HG03521 (cell line): ENCODE results near the gene ADPRHL1.

Experiments
- ATAC-seq: cut with Tn5 transposase; IDR thresholded peaks from one replicate; pipeline ENCODE4 v1.9.1; 2021; ENCODE audit warnings: mild to moderate bottlenecking, moderate library complexity; ENCODE audit not compliant: unreplicated experiment

Gene ADPRHL1

DNA sequence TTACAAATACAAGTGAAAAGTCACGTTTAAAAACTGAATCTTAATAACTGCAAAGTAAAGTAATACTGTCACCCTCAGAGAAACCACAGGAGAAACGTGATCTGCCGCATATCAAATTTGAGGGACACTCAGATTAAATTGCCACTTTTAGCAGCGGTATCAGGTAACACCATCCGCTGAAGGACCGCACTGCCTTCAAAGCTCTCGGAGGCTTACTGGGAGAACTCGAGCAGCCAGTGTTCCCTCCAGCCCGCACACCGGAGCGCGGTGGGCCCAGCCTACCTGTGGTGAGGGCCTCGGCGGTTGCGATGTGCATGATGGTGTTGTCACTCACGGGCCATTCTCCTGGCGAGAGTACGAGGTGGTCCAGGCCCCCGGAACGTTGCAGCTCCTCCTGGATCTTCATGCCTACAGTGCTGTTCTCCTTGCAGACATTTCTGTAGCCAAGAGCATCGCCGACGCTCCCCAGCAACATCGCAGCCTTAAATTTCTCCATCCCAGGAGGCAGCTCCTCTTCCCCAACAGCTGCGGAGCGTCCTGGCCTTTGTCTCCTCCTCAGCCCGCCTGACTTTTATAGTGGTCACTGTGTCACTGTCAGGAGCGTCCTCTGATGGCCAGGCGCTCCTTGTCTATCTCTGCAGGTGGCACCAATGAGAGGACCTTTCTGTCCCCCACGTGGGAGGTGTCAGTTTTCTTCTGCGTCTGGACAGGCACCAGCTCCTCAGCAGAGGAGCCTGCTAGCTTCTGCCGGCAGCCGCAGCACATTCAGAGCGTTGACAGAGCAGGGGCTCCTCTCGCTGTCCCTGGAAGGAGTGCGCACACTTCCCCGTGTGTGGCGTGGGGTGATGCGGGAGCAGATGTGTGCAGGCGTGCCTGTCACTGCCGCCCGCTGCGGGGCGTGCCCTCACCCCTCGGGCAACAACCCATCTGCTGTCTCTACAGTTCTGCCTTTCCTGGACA lies at the start of gene ADPRHL1:
ADPRHL1 (minus strand) TSS at position 547 of the 960 bp plus-strand sequence; CDS start at position 496, 51 bp downstream.
- ATAC-seq, result no peak

DNA sequence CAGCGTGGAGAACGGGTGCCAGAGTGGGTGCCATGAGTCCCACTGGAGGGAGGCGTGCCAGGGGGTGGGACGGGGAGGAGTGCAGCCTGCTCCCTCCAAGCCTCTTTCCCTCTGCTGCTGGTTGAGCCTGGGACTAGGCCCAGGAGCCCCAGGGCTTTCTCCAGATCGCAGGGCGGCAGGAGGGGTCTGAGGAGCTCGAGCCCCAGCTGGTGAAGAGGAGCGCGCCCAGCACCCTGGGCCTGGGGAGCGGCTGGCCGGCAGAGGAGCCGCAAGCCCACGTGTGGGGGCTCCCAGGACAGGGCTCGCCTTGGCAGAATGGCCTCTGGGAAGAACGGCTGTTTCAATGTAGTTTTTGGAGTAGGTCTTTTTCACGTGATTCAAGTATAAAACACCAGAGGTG lies 49.4 kb upstream of the ADPRHL1 start:
- no peak for ATAC-seq

DNA sequence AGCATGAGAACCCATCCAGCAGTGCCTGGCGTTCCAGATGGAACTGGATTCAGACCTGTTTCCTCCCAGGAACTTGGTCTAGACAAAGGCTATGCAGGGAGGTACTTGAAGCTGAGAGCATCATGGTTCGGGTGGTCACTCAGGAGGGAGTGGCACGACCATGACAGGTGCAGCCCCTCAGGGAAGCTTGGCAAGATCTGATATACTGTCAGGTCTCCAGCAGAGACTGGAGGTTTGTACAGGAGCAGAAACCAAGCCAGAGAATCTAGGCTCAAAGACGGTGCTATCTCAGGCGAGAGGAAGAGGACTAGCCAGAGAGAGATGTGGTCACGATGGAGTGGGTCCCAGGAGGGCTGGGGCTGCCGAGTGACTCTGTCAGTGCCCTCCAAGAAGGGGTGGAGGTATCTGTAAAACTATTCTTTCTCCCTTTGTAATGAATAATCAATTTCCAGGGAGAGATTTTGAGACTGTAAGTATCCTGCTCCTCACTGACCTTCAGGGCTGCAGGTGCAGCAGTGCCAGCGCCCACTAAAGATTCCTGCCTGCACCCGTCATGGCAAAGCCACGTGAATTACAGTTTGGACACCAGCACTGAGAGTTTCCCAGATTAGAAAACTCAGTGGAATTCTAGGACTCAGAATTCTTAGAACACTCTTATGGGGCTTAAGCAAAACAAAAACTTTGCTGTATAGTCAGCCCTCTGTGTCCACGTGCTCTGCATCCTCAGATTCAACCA lies 47.4 kb upstream of the ADPRHL1 start:
- ATAC-seq, result no peak

DNA sequence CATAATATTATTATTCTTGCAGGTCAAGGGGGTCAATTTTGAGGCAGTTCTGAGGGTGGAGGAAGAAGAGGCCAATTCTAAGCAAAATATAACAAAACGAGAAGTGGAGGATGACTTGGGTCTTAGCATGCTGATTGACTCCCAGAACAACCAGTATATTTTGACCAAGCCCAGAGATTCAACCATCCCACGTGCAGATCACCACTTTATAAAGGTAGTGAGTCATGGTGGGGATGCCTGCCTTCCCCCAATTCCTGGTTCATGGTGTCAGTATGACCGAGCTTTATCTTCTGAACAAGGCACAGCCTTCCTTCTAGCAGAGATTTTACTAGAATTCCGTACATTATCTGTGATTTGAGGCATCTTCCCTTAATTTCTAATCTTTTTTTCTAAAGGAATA lies 46.6 kb upstream of the ADPRHL1 start:
- no peak for ATAC-seq

DNA sequence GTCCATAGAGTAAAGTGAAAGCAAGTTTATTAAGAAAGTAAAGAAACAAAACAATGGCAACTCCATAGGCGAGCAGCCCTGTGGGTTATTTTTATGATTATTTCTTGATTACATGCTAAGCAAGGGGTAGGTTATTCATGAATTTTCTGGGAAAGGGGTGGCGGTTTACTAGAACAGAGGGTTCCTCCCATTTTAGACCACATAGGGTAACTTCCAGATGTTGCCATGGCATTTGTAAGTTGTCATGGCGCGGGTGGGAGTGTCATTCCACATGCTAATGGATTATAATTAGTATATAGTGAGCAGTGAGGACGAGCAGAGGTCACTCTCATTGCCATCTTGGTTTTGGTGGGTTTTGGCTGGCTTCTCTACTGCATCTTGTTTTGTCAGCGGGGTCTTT lies 45.6 kb upstream of the ADPRHL1 start:
- ATAC-seq, result no peak

GRCh38 chr13:113497217-113497616 lies 43.9 kb upstream of the ADPRHL1 start:
- ATAC-seq, result no peak

GRCh38 chr13:113495494-113496210 lies 42.4 kb upstream of the ADPRHL1 start:
- ATAC-seq, result no peak

- ATAC-seq, result no peak
These were observed 40.1 kb upstream of the ADPRHL1 start for GRCh38 chr13:113493315-113493951.

DNA sequence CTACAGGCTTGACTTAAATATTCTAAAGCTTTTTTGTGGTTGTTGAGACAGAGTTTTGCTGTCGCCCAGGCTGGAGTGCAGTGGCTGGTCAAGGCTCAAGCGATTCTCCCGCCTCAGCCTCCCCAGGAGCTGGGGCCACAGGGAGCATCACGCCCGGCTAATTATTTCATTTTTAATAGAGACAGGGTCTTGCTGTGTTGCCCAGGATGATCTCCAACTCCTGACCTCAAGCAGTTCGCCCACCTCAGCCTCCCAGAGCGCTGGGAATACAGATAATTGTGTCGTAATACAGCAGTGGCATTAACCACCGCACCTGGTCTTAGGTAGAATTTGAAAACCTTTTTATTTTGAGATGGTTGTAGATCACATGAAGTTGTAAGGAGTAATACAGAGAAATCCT lies 38.7 kb upstream of the ADPRHL1 start:
- ATAC-seq, result no peak

- no peak for ATAC-seq
These were observed 38.2 kb upstream of the ADPRHL1 start for GRCh38 chr13:113491418-113491883.

- ATAC-seq, result peak; percentile 78
These were observed 37.5 kb upstream of the ADPRHL1 start, which contains the start of gene DCUN1D2 for GRCh38 chr13:113490496-113491417. Gene DCUN1D2 (minus strand): TSS chr13:113490711. CDS start chr13:113490669, 42 bp downstream.

DNA sequence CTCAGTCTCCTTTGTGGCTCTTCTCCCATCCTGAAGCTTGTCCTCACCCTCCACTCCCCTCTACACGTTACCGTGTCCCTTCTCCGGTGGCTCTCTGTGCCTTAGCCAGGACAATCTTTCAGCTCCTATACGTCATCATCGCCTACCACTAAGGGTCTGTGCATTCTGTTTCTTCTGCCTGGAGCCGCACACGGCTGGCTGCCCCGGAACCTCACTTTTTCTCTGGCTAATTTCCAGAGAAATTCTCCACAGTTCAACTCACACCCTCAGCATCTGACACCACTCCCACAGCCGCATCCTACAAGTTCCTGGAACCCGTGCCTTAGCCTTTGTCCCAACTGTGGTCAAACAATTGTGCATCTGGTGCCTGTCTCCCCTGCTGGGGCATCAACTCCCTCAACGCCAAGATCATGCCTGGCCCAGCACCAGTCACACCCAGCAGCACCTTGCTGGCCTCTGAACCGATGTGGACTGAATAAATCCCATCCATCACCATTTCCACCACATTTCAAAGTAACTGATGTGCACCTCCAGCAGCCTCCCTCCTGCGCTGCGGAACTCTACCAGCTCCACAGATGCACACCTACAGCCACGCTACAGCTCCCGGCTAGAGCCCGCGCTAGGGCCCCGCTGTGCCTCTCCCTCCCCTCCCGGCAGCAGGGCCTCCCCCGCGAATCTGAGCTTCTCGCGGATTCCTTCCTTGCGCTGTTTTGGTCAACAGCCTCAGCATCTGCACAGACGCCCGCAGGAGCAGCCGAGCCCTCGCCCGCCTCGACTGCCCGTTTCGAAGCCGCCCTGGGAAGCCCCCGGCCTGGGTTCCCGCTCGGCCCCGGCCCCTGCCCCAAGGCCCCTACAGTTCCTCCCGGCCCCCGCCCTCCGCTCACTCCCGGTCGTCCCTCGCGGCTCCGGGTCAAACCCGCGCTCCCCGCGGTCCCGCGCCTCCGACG lies 36.5 kb upstream of the ADPRHL1 start:
- ATAC-seq, result peak; percentile 21

GRCh38 chr13:113489171-113489548 lies 35.9 kb upstream of the ADPRHL1 start:
- ATAC-seq, result no peak

DNA sequence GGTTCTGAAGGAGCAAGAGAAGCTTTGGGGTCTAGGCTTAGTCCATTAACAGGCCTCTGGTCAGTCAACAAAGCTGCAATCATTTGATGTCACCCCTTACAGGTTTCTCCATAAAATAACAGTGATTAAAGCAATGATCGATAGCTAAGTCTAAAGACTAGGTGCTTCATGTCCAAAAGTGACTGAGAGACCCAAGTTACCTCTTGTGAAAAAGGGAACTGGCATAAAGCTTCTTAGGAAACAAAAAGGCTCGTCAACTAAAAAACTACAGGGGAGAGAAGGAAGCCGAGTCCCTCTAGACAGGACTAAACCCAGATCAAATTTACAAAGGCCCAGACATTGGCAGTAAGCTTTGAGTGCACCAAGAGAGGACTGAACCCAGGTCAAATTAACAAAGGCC lies 35.0 kb upstream of the ADPRHL1 start:
- no peak for ATAC-seq

GRCh38 chr13:113486698-113487097 lies 33.4 kb upstream of the ADPRHL1 start:
- ATAC-seq, result no peak

GRCh38 chr13:113485545-113485944 lies 32.3 kb upstream of the ADPRHL1 start:
- ATAC-seq, result no peak

DNA sequence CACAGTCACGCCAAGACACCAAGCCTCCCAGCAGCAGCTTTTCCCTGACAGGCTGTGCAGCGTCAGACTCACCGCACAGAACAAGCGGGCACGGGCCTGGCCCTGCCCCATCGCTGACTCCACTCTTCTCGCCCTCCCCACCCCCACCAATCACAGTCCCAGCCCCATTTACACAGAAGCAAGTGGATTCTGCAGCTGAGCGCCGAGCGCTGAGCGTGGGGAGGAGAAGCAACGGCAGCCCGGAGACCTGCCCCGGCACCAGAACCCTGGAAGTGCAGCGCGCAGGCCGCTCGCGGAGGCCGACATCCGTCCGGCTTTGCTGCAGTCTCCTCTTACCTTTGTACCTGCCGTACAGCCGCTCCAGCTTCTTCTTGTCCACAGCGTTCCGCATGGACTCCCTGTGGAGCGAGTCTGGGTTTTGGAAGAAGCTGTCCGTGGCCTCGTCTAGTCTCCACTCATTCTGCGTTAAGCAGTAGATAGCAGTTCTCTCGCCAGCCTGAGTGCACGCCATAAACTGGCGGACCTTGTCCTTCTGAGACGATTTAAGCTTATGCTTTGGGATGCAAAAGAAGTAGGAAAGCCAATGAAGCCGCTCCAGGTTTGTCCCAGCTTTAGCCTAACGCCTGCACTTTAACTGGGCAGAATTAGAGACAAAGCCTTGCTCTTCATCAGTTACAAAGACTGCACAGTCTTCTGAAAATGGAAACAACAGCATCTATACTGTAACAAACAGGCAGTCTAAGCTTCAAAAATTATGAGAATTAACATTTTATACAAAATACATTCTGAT lies 30.4 kb upstream of the ADPRHL1 start:
- no peak for ATAC-seq

- no peak for ATAC-seq
These were observed 29.8 kb upstream of the ADPRHL1 start for GRCh38 chr13:113483081-113483480.
